ENCODE results near the gene CUL4A.
A peak's percentile ranks its signal among the peaks of the same experiment; 100 is the strongest.
"Not testable (repeated sequence)": the region's sequence is repeated elsewhere in the genome, so short reads cannot be mapped to it uniquely, and the experiment has no call there.

Gene CUL4A

DNA sequence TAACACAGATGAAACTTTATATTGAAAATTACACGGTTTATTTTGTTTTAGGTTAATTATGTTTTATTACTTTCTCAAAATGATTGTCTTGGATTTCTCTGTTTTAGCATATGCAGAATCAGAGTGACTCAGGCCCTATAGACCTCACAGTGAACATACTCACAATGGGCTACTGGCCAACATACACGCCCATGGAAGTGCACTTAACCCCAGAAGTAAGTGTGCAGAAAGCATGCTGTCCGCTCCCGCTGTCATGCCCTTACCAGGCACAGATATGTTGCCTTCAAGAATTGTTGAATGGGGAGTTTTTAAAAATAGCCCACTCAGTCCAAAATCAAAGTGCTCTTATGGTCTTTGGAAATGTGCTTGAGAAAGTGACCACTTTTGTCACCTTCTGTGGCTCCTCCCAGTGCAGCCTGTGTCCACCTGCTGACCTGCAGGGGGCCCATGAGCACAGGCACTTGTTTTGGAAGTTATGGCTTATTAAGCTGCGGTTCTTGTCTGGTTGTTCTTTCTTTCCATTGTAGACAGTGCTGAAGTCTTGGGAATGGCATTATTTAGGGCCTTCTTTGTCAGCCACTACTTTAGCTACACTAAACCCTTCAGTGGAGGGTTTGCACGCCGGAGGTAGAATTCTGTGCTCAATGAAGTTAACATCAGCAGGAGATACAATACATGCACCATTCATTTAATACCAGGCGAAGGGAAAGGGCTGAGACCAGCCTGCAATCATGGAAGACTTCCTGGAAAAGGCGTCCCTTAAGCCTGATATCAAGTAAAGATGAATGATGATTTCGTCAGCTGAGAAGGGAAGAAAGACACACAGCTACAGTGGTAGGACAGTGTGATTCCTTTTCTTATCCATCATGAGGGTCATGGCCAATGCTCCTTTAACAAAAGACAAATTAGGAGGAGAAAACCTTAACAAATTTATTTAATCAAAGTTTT lies 36.7 kb downstream of the CUL4A start:
- DNase-seq: no peak

DNA sequence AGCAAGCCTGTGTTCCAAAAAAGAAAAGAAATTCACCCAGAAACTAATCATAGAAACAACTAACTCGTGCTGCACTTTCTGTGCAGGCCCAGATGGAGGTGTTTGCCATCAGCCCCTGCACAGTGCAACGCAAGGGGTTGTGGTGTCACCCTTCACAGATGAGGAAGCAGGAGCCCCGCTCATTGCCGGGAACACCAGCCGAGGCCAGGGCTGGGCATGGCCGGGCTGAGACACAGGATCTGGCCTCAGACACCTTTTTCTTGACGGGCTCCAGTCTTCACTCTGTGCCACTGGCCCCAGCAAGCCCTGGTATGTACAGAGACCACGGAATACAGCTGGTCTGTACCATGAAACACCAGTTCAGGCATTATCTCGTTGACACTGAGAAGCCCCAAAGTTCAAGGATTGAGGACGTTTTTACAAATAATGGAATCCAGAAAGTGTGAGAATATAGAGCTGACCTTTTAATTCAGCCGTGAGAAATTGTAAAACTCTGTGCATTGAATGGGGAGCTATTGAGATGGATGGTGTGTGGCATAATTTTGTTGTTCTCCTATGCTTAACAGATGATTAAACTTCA lies 43.2 kb downstream of the CUL4A start:
- DNase-seq: no peak

DNA sequence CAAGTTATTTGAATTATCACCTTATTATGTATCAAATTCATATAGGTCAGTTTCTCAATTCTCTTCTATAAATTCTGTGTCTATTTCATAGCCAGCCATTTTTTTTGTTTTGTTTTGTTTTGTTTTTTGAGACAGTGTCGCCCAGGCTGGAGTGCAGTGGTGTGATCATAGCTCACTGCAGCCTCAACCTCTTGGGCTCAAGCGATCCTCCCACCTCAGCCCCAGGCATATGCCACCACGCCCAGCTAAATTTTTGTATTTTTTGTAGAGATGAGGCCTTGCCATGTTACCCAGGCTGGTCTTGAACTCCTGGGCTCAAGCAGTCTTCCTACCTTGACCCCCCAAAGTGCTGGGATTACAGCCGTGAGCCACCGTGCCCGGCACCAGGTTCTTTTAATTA lies 48.5 kb downstream of the CUL4A start:
- DNase-seq: not testable (repeated sequence)

DNA sequence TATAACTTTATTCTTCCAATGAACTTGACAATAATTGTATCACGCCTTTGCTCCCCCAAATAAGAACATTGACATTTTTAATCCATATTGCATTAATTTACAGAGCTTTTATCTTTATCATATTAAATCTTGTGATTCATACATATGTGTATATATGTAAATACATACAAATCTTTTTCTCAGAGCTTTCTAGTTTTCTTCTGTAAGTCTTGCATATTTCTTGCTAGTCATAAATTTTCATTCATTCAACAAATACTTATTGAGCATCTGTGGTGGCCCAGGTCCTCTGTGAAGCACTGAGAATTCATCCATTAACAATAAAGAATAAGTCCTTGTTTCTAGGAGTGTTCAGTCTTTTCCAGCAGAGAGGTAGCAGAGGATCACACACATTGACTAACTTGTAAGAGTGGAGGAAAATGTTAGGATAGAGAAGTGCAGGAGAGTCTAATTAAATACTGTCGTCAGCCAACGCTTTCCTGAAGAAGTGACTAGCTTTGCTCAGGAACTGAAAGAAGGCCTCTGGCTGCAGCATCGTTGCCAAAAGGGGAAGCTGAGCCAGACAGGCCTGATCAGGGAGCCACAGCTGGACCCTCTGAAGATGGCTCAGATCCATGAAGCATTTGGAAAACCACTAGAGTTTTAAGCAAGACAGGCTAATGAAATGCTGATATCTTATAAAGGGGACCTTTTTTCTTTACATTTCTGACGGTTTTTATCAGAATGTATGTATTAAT lies 49.1 kb downstream of the CUL4A start:
- DNase-seq: no peak

DNA sequence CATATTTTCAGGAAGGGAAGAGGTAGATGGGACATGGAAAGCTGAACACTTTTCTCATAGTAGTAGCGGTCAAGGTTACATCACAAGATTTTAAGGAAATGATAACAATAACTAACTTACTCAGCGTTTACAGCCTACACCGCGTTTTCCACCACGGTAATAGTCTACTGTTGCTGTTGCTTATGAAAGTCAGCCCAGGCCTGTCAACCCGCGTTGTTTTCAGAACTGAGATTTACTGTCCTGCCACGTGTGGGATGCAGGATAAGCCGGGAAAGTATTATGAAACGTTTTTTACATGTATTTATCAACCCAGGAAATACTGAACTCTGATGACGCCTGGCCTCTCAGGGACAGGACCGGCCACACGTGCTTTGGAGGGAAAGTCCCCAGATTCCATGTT lies 51.6 kb downstream of the CUL4A start:
- no peak for DNase-seq

DNA sequence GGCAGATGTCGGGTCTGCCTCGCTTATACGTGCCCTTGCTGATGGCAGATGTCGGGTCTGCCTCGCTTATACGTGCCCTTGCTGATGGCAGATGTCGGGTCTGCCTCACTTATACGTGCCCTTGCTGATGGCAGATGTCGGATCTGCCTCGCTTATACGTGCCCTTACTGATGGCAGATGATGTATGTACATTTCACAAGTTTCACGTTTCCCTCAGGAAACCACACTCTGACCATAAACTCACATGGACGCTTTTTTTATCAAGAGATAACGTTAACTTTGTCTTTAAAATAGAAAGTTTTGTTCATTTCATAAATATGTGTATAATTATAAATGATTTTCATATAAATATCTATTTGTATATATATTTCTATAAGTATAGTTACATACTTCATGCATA lies 53.6 kb downstream of the CUL4A start:
- DNase-seq: not testable (repeated sequence)

DNA sequence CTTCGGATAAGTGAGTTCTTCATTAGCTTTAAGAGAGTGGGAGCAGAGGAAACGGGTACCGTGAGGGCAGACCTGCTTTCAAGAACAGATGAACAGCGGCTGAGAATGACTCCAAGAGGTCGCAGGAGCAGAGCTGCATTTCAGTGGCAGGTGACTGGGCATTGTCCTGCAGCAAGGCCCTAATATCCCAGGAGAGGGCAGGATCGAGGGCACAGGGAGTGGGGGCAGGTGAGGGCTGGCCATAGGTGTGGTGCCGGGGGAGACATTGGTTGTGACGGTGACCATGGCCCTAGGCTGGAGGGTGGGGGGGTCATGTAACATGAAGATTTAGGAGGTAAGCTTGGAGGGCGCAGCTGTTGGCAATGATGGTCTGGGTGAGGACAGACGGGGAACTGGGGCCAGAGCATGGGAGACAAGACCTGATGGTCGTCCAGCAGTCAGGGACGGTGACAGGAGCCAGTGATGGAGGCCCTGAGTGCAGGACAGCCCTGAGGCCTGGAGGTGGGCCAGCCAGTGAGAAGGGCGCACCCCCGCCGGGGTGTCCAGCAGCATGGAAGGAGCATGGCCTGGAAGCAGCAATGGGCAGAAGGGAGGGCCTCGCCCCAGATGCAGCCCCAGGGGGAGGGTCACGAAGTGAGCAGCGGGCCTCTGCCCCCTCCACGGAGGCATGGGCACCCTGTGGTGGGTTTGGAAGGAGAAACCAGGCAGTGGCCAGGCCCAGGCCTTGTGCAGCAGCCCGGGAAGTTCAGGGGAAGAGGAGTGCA lies 58.4 kb downstream of the CUL4A start:
- DNase-seq: no peak

DNA sequence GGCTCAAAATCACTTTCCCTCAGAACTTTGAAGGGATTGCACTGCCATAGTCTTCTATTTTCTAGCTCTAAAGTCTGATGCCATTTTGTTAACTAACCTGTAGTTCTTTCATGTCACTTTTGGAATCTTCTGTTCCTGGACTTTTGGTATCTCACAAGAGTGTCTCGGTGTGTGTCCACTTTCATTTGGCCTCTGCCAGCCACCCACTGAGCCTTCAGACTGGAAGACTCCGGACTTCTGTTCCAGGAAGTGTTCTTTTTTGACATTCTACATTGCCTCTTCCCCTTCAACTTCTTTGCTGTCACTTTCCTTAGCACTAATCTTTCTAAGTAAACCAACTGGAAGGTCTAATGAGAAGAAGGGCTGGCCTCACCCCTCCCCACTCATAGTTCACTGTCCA lies 62.6 kb downstream of the CUL4A start:
- DNase-seq: no peak

DNA sequence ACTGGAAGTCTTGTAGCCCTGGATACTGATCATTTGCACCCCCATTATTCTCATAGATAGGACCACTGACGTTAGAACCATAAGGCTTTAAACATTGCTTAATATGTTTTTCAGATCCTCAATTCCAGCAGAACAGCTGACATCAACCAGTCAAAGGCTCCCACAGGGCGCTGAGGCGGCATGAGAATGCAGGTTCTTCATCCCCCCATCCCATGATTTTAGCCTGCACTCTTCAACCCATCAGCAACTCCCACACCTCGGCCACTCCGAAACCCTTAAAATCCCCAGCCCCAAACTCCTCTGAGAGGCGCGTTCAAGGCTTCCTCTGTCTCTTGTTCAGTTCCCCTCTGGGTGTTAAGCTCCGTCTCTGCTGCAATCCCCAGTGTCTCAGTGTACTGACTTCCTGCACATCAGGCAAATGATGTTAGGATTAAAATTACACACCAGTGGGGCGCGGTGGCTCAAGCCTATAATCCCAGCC lies 63.3 kb downstream of the CUL4A start:
- DNase-seq: no peak

DNA sequence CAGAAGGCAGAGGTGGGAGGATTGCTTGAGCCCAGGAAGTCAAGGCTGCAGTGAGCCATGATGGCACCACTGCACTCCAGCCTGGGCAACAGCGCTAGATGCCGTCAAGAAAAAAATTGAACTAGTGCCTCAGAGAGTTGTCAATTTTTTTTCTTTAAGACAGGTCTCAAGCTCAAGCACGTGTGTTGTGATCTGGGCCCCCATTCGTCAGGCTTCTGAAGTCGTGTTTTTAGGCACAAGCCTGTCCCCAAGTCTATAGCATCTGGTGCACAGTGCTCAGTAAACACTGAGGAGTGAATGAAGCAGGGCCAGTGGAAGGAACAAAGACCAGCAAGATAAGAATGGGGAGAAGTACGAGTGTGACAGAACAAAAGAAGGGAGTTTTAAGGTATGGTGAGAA lies 63.9 kb downstream of the CUL4A start:
- DNase-seq: no peak

DNA sequence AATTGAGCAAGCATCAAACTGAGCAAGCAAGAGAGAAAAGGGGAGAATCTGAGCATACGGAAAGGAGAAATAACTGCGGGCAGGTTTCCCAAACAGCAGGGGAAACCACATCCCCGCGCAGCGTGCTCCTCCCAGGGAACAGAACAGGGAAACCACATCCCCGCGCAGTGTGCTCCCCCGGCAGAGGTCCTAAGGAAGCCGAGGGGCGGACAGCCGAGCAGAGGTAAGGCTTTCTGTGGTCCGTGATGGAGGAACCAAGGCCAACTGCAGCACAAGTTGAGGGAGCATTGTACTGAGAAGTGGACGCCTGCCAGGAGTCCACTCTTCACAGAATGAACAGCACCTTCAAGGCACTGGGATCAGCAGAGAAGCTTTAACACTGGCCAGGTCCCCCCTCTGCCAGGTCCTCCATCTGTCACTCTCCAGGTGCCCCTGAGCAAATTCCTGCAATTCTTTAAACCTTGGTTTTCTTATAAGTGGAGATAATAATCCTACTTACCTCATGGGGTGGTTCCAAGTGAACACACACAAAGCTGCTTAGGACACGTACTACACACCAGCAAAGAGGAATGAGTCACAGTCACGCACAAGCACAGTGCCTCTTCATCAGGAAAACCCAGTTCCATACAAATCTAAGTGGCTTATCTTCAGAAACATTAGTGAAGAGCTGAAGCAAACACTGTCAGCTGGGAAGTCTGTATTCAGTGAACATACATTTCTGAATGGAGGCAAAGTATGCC lies 64.6 kb downstream of the CUL4A start:
- DNase-seq: no peak

DNA sequence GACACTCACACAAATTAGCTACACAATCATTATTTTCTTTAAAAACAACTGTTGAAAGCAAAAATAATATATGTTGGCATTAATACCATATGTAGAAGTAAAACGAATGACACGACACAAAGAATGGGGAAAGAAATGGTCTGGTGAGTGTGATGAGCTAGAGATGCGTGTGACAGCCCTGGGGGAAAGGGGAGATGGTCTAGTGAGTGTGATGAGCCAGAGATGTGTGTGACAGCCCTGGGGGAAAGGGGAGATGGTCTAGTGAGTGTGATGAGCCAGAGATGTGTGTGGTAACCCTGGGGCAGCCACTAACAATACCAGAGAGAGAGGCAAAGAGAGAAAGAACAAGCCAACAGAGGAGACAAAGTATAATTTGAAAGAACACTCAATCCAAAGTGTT lies 65.3 kb downstream of the CUL4A start:
- no peak for DNase-seq

DNA sequence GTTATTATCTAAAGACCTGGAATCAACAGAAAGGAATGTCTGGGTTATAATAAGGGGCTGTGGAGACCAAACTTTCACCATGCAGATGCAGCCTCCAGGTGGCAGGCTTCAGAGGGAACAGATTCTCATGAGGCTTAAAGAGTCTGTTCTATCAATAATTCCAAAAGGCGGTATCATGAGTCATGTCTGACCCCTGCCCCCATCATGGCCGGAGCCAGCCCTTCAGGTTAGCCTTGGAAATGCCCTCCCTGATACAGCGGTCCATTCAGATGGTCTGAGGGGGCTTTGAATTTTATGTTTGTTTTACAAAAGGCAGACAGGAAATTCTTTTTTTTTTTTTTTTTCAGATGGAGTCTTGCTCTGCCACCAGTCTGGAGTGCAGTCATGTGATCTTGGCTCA lies 66.0 kb downstream of the CUL4A start:
- peak; percentile 19 to 20 for DNase-seq

DNA sequence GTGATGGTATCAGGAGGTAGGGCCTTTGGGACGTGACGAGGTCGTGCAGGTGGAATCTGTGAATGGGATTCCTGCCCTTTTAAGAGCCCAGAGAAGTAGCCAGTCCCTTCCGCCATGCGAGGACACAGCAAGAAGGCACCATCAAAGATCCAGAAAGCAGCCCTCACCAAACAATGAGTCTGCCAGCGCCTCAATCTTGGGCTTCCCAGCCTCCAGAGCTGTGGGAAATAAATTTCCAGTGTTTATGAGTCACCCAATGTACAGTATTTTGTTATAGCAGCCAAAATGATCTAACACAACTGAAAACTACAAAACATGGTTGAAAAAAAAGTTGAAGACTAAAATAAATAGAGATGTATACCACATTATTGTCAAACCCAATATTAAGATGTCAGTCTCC lies 70.7 kb downstream of the CUL4A start:
- no peak for DNase-seq

DNA sequence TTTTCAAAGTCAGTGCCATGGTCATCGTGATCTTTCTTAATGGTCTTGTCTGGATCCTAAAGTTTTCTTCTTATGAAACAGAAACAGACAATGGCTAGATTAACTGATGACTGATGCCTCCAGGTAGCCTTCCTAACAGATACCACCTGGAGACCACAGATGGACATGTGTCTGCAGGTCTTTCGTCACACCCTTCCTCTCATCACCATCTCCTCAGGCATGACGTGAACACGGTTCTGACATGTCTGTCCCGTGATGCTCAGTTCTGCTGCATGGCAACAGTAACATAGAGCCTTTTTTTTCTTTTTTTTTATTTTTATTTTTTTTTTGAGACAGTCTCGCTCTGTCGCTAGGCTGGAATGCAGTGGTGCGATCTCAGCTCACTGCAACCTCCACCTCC lies 74.5 kb downstream of the CUL4A start:
- no peak for DNase-seq

DNA sequence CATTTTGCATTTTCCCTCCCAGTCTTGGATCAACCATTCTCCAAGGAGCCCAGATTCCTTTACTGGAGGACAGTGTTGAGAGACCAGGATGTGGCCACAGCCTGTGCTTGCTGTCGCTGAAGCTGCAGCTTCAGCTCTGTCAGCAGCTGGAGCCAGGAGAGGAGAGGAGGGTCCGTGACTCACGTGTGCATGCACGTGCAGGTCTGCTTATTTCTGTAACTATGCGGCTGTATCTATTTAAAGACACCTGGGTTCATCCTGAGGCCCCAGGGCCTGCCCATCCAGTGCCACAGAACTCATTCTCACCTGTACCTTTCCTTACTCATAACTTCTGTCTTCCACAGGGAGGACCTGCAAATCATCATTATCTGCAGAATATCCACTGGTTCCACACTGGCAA lies 79.5 kb downstream of the CUL4A start:
- no peak for DNase-seq

DNA sequence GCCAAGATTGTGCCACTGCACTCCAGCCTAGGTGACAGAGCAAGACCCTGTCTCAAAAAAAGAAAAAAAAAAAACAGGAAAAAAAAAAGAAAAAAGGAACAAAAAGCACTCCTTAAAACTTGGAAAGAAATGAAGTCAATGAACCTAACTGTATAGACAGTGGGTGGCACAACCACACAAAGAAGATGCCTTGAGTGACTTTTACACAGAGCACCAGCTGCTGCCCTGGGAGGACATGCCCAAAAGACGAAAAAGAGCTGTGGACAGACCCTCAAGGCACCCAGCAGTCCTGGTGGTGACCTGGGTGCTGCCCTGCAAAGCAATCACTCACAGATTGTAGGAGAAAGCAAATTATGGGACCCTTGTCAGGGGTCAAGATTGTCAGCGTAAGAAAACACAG lies 81.7 kb downstream of the CUL4A start:
- DNase-seq: no peak

DNA sequence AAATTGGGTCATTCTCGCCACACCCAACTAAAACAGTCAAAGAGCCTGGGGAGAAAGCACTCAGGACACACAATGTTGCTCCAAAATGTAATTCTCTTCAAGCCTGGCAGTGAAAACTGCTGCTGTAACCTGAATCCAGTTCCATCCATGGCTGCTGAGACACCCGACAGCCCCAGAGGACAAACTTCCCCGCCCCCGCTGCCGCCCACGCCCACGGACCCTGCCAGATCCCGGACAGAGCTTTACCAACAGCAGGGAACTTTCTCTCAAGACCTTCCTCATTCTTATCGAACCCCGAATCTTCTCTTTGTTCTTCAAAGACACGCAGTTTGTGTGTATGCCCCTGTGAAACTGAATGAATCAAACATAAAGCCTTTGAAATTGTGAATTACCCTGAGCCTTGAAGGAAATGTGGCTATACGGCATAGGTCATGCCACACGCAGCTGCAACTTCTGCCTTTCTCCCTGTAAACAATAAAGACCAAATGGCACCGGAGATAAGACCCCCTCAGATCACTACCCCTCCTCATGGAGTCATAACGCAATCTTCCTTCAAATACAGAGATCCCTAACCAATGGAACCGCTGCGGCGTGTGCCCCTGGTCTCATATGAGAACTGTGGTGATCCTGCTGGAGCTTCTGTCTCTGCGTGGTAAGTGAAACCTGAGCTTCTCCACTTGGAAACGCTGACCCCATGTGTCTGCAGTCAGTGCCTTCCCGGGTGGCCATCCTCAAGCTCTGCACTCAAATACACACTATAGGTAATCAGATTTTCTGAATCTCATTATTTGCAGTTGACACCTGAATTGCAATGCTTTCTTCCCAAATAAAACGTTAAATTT lies 82.8 kb downstream of the CUL4A start:
- peak in 1 of 2 donors; percentile 17 for DNase-seq

DNA sequence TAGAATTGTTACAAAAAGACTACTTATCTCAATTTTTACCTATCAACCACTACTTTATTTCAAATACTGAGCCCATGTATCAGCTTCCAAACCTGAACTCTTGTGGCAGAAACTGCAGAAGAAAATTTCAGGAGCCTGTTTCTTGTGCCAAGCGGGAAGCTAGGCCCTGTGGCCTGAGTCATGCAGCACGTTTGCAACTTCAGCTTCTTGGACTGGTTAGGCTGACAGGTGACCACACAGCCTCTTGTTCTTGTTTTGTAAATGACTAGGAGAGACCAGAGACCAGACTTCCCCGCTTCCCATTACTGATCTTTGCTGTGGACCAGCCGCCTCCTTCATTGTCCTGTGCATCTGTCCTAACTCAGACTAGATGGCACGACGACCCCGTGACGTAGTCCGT lies 84.3 kb downstream of the CUL4A start:
- DNase-seq: no peak

DNA sequence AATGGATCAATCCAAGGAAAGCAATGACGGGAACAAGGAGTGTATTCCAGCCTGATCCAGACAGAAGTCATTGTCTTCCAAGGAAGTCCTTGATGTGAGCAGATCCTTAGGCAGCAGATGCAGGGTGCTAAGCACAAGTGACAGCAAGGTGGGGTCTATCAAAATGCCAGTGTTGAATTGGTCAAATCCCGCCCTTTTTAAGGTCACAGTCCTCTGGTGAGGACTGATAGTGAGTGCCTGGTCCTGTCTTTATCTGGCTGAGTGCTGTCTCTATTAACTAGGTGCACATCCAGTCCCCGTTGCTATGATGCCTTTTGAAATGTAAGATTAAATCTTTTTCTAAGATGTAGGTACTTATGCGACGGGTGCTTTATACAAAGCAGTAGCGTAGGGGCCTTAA lies 86.4 kb downstream of the CUL4A start:
- DNase-seq: no peak

DNA sequence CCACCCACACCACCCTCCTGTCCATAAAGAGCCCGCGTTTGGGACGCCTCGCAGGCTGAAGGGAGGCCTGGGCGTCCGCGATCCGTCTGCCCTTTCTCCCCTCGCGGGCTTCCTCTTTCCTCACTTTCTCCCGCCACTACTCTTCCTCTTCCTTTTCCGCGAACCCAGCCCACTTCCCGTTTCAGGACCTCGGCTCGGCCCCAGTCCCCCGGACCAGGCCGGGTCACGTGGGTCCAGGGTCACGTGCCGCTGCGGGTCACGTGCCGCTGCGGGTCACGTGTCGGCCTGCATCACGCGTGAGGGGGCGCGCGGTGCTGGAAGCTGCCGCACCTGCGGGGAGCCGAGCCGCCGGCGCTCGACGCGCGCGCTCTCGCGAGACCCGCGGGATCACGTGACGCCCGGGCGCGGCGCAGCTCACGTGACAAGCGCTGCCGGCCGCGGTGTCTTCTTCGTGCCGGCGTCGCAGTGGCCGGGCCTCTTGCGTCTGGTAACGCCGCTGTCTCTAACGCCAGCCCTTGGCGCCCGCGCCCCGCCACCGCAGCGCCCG lies 87.5 kb downstream of the CUL4A start, which contains the start of gene LAMP1:
Gene LAMP1, plus strand, starts transcription at position 417 of the 547 bp plus-strand sequence. CDS start 196 bp downstream, outside the sequence.
- peak; percentile 100 for DNase-seq
